Measurements from ENCODE around the gene ZBTB45.

Gene ZBTB45

GRCh38 chr19:58558066-58558622 lies 38.5 kb upstream of the ZBTB45 start, which contains the start of gene UBE2M (continued):
- TF ChIP-seq ZBTB10 (tag by site-specific recombination; IDR thresholded peaks at IDR 0.05) (peak; percentile 82), ZNF645 (tag by site-specific recombination; IDR thresholded peaks at IDR 0.05) (no peak), PRDM4 (tag by site-specific recombination; IDR thresholded peaks at IDR 0.05) (0 out of 2 replicates have a peak, but pooled peaks have one; percentile 24), ZNF610 (tag by site-specific recombination; IDR thresholded peaks at IDR 0.05; ENCODE audit: borderline replicate concordance) (0 out of 2 replicates have a peak, but pooled peaks have one; percentile 20), ZNF514 (tag by site-specific recombination; IDR thresholded peaks at IDR 0.05) (no peak)

GRCh38 chr19:58557221-58558065 lies 37.8 kb upstream of the ZBTB45 start:
- no peaks in the 10 kb centered on the region for H3K9me3 ChIP-seq (ENCODE audit: control insufficient read depth, insufficient read depth, low read depth, low read length)
- H3K4me1 ChIP-seq (ENCODE audit: control insufficient read depth, insufficient read depth, low read length), result peaks cover 17% of the 10 kb centered on the region
- peaks cover 20 to 51% of the 10 kb centered on the region in 2 experiments for H3K36me3 ChIP-seq (ENCODE audit: control insufficient read depth in 2 of 2, insufficient read depth in 1 of 2, low read length in 2 of 2)
- H3K27ac ChIP-seq (ENCODE audit: extremely low read depth, low read depth, low read length), result peak overlapping the region; percentile 99
- TF ChIP-seq ZNF174 (tag by site-specific recombination; IDR thresholded peaks at IDR 0.05) (no peak), TCF7L2 (IDR thresholded peaks at IDR 0.05; ENCODE audit: borderline replicate concordance, low read depth, low read length) (no peak), ZNF335 (tag by site-specific recombination; conservative IDR thresholded peaks at IDR 0.05) (peak; percentile 5), GLIS2 (tag by site-specific recombination; IDR thresholded peaks at IDR 0.05) (0 out of 2 replicates have a peak, but pooled peaks have one; percentile 21), INSM2 (tag by site-specific recombination; IDR thresholded peaks at IDR 0.05) (no peak), ZNF76 (tag by site-specific recombination; IDR thresholded peaks at IDR 0.05; ENCODE audit: borderline replicate concordance, low read depth) (0 out of 2 replicates have a peak, but pooled peaks have one; percentile 18), BCL11B (tag by site-specific recombination; IDR thresholded peaks at IDR 0.05; ENCODE audit: low read depth) (no peak), ZNF112 (tag by site-specific recombination; IDR thresholded peaks at IDR 0.05) (no peak), ZNF596 (tag by site-specific recombination; IDR thresholded peaks at IDR 0.05) (no peak)
- POLR2A ChIA-PET, result interaction anchor here (2.1 to 4.0 kb wide), 2 partner anchors 12 to 38 kb away, joined by 13 to 62 read pairs; partner anchors contain the start of genes TRIM28 and ZBTB45
- CTCF ChIA-PET, result interaction anchor here (0.7 to 1.2 kb wide), 4 partner anchors 15 to 190 kb away, joined by 3 to 4 read pairs (median 3); partner anchors contain the start of gene ZBTB45
- peak overlapping the region; percentile 89 for H3K4me3 ChIP-seq (ENCODE audit: low read depth, low read length)
